ENCODE measurements around the gene NRXN3.

The NRXN3 gene

DNA sequence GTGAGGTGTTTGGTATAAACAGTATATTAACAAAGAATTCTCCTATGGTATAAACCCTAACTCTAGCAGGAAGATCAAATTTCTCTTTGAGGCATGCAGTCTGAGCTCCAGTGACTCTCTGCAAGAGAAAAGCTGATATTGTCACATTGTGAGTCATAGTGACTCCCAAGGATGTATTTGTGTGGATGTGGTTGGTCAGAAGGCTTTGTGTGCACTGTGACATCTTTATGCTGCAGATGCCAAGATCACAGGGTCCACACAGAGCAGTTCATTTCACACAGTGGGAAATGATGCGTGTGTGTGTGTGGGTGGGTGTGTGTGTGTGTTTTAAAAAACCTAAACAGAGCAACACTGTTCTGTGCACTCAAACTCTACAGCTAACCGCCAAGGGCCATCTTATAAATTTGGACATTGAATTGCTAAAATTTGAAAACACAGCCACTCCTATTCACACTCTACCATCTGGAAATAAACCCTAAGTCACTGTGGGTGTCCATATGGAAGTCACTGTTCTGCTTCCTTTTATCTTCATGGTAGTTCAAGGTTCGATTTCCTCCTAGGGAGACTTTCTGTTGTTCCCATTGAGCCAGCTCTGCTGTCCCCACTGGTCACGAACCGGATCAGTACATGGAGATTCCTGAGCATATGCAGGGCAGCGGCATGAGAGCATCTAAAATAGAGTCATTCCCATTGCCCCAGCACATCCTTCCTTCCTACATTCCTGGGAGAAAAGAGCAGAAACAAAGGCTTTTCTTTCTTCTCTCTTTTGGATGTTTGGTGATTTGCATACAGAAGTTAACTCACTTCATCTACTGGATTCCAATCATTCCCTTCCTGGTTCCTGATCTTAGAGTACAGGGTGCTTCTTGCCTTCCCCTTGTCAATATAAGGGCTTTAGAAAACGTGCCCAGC is 1313.6 kb downstream of the NRXN3 start:
- in situ Hi-C loops (cut with MboI; ENCODE audit: low sequenced_read_pairs, unreplicated experiment): no loop called here
- TF ChIP-seq, protein P1, sequence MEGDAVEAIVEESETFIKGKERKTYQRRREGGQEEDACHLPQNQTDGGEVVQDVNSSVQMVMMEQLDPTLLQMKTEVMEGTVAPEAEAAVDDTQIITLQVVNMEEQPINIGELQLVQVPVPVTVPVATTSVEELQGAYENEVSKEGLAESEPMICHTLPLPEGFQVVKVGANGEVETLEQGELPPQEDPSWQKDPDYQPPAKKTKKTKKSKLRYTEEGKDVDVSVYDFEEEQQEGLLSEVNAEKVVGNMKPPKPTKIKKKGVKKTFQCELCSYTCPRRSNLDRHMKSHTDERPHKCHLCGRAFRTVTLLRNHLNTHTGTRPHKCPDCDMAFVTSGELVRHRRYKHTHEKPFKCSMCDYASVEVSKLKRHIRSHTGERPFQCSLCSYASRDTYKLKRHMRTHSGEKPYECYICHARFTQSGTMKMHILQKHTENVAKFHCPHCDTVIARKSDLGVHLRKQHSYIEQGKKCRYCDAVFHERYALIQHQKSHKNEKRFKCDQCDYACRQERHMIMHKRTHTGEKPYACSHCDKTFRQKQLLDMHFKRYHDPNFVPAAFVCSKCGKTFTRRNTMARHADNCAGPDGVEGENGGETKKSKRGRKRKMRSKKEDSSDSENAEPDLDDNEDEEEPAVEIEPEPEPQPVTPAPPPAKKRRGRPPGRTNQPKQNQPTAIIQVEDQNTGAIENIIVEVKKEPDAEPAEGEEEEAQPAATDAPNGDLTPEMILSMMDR (IDR thresholded peaks at IDR 0.05; ENCODE audit: borderline replicate concordance, control extremely low read depth, extremely low read depth, insufficient read depth, missing control alignments): no peak
- DNase-seq (ENCODE audit: low spot score): no peak

DNA sequence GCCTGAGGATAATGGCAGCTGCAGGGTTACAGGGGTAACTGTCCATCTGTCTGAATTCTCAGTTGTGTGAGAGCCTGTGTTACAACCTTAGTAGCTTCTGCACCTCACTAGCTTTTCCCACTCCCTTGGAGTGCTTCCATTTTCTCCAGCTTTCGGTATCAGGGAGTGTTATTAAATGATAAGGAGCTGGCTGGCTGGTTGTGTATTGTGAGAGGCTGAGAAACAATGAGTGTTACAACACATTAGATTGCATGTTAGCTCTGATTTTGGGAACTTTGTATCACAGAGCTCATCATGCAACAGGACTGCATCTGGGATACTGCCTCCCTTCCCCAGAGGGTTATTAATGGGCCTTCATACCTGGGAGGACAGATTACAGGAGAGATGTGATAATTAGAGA is 1317.5 kb downstream of the NRXN3 start:
- in situ Hi-C loops (cut with MboI; ENCODE audit: low sequenced_read_pairs, unreplicated experiment): no loop called here
- TF ChIP-seq, protein P1 (IDR thresholded peaks at IDR 0.05; ENCODE audit: borderline replicate concordance, control extremely low read depth, extremely low read depth, insufficient read depth, missing control alignments): no peak
- DNase-seq (ENCODE audit: low spot score): no peak

DNA sequence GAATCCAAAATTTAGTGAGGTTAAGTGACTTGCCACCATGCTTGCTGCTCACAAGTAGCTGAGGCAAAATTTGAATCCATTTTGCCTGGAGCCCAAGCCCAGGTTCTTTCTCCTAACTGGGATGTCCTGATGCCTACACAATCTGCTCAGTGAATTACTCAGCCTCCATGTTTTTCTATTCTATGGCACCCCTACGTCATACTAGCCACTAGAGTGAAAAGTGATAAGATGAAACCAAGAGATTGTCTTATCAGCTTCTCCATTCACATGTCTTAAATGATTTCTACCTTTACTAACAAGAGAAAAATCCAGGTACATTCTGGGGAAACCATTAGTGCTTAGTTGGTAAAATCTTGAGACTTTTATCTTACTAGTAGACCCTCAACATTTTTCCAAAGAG is 1321.0 kb downstream of the NRXN3 start:
- TF ChIP-seq, protein P1 (IDR thresholded peaks at IDR 0.05; ENCODE audit: borderline replicate concordance, control extremely low read depth, extremely low read depth, insufficient read depth, missing control alignments): no peak
- in situ Hi-C loops (cut with MboI; ENCODE audit: low sequenced_read_pairs, unreplicated experiment): no loop called here
- DNase-seq (ENCODE audit: low spot score): no peak

DNA sequence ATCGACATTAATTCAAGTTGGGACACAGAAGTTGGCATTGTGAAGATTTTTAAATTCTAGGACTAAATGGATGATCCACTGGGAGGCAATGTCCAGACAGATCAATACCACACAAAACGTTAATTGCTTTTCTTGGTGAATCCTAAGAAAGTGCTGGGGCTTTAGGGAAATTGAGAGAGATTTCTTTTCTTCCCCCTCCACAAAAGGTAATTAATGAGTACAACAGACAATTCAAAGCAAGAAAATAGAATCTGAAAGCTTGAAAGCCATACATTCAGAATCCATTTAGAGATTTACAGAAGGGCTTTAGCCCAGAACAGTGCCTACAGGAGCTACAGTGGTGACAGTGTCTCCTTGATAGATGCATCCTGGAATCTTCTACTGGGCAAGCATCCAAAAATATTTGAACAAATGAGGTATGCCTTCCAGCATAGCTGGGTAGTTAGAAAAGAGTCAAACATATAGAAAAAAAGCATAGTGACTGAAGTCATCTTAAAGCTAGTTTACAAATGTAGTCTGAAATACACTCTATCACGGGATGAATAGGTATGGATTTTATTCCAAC is 1323.0 kb downstream of the NRXN3 start:
- TF ChIP-seq, protein P1 (IDR thresholded peaks at IDR 0.05; ENCODE audit: borderline replicate concordance, control extremely low read depth, extremely low read depth, insufficient read depth, missing control alignments): no peak
- DNase-seq (ENCODE audit: low spot score): no peak
- in situ Hi-C loops (cut with MboI; ENCODE audit: low sequenced_read_pairs, unreplicated experiment): no loop called here

DNA sequence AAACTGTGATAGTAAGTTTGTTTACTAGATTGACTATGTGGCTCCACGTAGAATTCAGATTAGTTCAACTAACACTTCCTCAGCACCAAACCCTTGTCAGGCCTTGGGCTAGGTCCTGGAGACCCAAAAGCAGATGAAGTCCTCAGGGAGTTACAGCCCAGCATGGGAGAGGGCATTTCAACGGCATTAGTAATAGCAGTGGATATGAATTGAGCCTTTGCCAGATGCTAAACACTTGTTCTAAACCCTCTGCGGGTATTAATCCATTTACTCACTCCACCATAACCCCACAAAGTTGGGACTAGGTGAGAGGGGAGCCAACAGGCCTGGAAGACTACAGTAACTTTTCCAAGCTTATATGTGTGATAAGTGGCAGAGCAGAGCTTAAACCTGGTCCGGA is 1326.5 kb downstream of the NRXN3 start:
- TF ChIP-seq, protein P1 (IDR thresholded peaks at IDR 0.05; ENCODE audit: borderline replicate concordance, control extremely low read depth, extremely low read depth, insufficient read depth, missing control alignments): no peak
- DNase-seq (ENCODE audit: low spot score): no peak
- in situ Hi-C loops (cut with MboI; ENCODE audit: low sequenced_read_pairs, unreplicated experiment): no loop called here

DNA sequence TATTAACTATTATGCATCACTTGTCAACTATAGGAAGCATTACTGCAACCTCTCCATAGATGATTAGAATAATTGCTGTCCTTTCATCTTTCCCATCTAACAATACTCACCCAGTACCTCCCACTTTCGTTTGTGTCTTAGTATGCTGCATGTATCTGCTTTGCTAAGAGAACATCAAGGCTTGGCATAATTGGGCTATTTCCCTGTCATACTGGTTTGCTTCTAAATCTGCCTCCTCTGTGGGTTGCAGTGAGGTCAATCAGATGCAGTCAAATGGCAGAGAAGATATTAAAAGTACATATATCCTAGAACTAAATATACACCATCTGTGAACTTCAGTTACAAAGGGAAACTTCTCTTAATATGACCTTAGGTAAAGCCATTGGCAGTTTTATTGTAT is 1330.3 kb downstream of the NRXN3 start:
- TF ChIP-seq, protein P1 (IDR thresholded peaks at IDR 0.05; ENCODE audit: borderline replicate concordance, control extremely low read depth, extremely low read depth, insufficient read depth, missing control alignments): no peak
- no peak for DNase-seq (ENCODE audit: low spot score)
- in situ Hi-C loops (cut with MboI; ENCODE audit: low sequenced_read_pairs, unreplicated experiment): no loop called here
